ENCODE measurements around the gene GPER1.
"Not testable (repeated sequence)": the region's sequence is repeated elsewhere in the genome, so short reads cannot be mapped to it uniquely, and the experiment has no call there.

The GPER1 gene

GRCh38 chr7:1104516-1105179, 16.7 kb downstream of the GPER1 start:
- DNase-seq: no peak

GRCh38 chr7:1105189-1105588, 17.3 kb downstream of the GPER1 start:
- no peak for DNase-seq

- DNase-seq: no peak
Measured at GRCh38 chr7:1106063-1106792, 18.3 kb downstream of the GPER1 start.

DNA sequence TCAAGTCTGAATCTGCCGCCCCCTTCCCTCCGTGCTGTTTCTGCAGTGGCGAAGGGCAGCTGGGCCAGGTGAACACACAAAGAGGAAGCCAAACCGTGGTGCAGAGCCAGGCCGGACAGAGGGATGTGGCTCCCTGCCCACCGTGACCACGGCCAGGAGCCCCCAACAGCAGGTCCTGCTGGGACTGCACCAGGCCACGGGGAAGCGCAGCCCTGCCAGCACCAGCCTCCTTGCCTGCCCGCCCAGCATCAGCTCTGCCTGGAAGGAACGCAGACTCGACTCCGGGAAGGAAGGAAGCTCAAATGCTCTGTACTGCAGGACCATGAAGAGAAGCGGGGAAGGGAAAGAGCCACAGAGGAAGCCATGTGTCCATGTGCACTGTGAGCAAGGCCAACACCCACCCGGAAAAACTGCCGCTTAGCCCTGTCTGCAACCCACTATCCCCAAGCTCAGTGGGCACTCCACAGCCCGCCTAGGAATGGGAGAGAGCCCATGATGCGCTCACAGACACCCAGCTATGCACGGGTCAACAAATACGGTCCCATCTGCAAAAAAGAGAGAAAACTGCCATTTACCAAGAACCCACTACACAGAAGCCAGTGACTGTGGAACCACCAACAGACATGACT, 19.0 kb downstream of the GPER1 start:
- DNase-seq: no peak

DNA sequence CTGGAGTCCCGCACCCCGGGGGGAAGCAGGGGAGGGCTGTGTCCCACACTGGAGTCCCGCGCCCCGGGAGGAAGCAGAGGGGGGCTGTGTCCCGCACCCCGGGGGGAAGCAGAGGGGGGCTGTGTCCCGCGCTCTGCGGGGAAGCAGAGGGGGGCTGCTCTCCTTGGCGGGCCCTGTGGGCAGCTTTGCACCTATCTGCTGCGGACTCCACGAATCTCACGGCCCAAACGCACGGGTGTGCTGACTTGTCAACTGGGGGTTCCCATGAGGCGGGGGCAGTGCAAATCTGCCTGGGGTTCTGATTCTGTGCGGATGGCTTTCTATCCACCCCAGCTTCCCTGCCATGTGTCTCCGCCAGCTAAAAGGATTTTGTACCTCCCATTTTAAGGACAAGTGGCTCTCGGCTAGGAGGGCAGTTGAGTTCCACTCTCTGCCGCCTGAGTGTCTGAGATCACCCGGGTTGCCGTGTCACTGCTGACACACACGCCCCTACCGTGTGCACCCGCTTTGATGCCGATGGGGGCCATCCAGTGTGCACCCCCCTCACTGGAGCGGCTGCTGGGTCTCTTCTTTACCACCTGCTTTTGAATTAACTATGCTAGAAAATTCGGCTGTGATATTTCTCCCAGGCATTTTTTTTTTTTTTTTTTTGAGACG, 20.5 kb downstream of the GPER1 start:
- no peak for DNase-seq

DNA sequence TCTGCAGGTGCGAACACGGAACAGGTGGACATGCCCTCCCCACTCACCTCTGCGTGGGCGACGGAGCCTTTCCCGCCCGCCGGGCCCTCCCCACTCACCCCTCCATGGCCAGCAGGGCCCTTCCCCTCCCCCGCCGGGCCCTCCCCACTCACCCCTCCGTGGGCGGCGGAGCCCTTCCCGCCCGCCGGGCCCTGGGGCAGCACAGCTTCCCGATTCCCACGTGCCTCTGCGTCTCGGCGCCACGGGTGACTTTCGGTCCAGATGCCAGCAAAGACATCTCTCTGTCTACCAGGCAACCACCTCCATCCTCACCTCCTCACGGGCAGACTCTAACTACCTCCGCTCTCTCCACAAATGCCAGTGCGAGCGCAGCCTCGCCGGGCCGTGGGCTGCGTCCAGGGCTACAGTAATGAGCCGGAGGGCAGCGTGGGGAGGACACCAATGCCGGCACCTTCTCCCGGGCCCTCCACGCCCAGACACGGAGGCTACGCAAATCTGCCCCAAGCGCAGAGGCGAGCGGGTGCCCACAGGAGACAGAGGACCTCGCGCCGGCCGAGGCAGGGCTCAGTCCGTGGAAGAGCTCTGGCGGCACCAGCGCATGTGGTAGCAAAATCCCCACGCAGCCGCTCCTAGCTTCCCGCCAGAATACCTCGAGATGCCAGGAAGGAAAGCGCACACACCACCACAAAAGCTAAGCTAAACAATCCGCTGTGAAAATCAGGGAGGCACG, 21.8 kb downstream of the GPER1 start:
- no peak for DNase-seq

- no peak for DNase-seq
Measured at GRCh38 chr7:1110358-1110757, 22.4 kb downstream of the GPER1 start.

GRCh38 chr7:1111156-1111555, 23.2 kb downstream of the GPER1 start:
- no peak for DNase-seq

GRCh38 chr7:1112109-1112508, 24.2 kb downstream of the GPER1 start:
- DNase-seq: no peak

- no peak for DNase-seq
Measured at GRCh38 chr7:1112625-1113547, 25.0 kb downstream of the GPER1 start.

DNA sequence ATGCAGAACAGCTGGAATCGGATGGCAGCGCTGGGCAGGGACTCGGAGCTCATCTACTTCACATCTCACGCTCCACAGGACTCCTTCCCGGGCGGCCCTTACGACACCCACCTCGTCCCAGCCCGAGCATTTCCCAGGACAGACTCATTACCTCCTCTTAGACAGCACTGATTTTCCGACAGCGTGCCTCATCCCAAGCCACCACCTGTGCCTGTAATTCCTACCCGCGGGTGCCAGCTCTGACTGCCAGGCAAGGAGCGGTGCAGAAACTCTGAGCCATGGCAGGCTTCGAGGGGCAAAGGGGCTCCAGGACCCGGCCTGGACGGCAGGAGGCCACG, 25.6 kb downstream of the GPER1 start:
- no peak for DNase-seq

GRCh38 chr7:1114088-1114487, 26.2 kb downstream of the GPER1 start:
- no peak for DNase-seq

- no peak for DNase-seq
Measured at GRCh38 chr7:1114505-1114904, 26.6 kb downstream of the GPER1 start.

GRCh38 chr7:1115171-1116045, 27.5 kb downstream of the GPER1 start:
- DNase-seq: not testable (repeated sequence)

- not testable (repeated sequence) for DNase-seq
Measured at GRCh38 chr7:1116383-1117008, 28.6 kb downstream of the GPER1 start.

DNA sequence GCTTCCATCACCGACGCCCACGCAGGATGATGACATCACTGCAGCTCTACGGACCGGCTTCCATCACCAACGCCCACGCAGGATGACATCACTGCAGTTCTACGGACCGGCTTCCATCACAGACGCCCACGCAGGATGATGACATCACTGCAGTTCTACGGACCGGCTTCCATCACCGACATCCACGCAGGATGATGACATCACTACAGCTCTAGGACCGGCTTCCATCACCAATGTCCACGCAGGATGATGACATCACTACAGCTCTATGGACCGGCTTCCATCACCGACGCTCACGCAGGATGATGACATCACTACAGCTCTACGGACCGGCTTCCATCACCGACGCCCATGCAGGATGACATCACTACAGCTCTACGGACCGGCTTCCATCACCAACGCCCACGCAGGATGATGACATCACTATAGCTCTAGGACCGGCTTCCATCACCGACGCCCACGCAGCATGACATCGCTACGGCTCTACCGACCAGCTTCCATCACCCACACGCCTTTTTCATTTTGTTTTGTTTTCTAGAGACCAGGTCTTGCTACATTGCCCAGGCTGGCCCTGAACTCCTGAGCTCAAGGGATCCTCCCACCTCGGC, 29.5 kb downstream of the GPER1 start:
- DNase-seq: no peak

DNA sequence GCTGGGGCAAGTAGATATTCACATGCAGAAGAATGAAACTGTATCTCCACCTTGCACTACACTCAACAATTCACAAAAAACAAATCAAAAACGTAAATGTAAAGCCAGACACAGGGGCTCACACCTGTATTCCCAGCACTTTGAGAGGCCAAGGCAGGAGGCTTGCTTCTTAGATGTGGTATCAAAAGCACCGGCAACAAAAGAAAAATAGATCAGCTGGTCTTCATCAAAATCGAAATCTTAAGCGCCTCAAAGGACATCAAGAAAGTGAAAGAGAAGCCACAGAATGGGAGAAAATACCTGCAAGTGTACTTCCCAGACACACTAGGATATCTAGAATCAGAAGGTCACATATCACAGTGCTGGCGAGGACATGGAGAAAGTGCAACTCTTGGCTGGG, 31.3 kb downstream of the GPER1 start:
- no peak for DNase-seq

- no peak for DNase-seq
Measured at GRCh38 chr7:1120791-1121190, 32.9 kb downstream of the GPER1 start.

DNA sequence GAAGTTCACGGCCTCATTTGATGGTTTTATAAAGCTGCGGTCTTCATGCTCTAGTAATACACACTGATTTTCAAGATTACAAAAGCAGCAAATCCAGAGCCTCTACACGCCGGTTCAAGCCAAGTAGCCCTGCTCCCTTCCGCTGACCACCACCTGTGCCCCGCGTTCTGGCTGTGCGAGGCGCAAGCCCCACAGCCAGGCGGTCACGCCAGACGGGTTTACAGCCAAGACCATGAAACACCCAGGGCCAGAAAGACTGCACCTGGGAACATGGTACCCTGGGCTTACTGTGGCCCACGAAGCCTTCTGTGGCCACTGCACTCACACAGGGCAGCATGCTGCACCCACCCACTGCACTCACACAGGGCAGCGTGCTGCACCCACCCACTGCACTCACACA, 33.6 kb downstream of the GPER1 start:
- DNase-seq: no peak
